Measurements from ENCODE around the gene KIF20A. TPM values are rescaled to one million over a fixed set of nuclear protein-coding genes. Genes with fewer than 3 reads are reported as not detected.

The KIF20A gene
- 8.8 and 9.1 TPM in 2 replicates for total RNA-seq

GRCh38 chr5:138178516-138179276 lies at the start of gene KIF20A, which contains the start of gene BRD8:
KIF20A (plus strand) TSS chr5:138179112; CDS start chr5:138179681, 569 bp downstream.
BRD8 (minus strand) TSS chr5:138178630; CDS start chr5:138178614, 16 bp downstream.

GRCh38 chr5:138138949-138139780 lies 39.7 kb upstream of the KIF20A start, which contains the start of gene NME5:
NME5 (minus strand) TSS chr5:138139428; CDS start chr5:138138780, 648 bp downstream.

GRCh38 chr5:138213161-138214029 lies 34.5 kb downstream of the KIF20A start, which contains the start of gene CDC23:
CDC23 (minus strand) TSS chr5:138213323; CDS start chr5:138213312, 11 bp downstream.

Other genes with a start within 250 kb of the KIF20A start
- gene FAM13B, start 146.0 kb upstream of the KIF20A start, total RNA-seq: 9.1 and 13.1 TPM in 2 replicates
- not detected in 2 replicates for gene WNT8A, start 95.1 kb upstream of the KIF20A start, total RNA-seq
- 1.6 and 2.1 TPM in 2 replicates for gene NME5, start 39.7 kb upstream of the KIF20A start, total RNA-seq
- 28.0 and 28.4 TPM in 2 replicates for gene BRD8, start 482 bp upstream of the KIF20A start, total RNA-seq
- gene CDC23, start 34.2 kb downstream of the KIF20A start, total RNA-seq: 19.1 and 20.3 TPM in 2 replicates
- gene GFRA3, start 95.5 kb downstream of the KIF20A start, total RNA-seq: not detected in 2 replicates
- 0.55 and 1.1 TPM in 2 replicates for gene CDC25C, start 152.7 kb downstream of the KIF20A start, total RNA-seq
- gene FAM53C, start 159.2 kb downstream of the KIF20A start, total RNA-seq: 23.8 and 27.4 TPM in 2 replicates
- 33.3 and 36.3 TPM in 2 replicates for gene KDM3B, start 173.6 kb downstream of the KIF20A start, total RNA-seq

Data from smooth muscle cell of bladder (primary cell).